DOHH2 (cell line): ENCODE measurements around the gene NSMF.
A peak's percentile ranks its signal among the peaks of the same experiment; 100 is the strongest.

Experiments
- H3F3A ChIP-seq: fragments of 200-600 bp; sonication (generic), shearing (Covaris generic); 2 replicates; pipeline ENCODE4 v1.6.0; 2016; ENCODE audit warnings: antibody characterized with exemption, mild to moderate bottlenecking; ENCODE audit not compliant: control insufficient read depth, insufficient read depth
- H3K27ac ChIP-seq: fragments of 200-600 bp; sonication (generic); 2 replicates; pipeline ENCODE4 v1.5.1; 2014; ENCODE audit warnings: low read depth, mild to moderate bottlenecking, low read length, moderate library complexity
- H3K27me3 ChIP-seq: fragments of 200-600 bp; sonication (generic); 2 replicates; pipeline ENCODE4 v1.6.1; 2014; ENCODE audit warnings: mild to moderate bottlenecking, low read length, mixed read lengths; ENCODE audit not compliant: control insufficient read depth
- H3K36me3 ChIP-seq: fragments of 200-600 bp; sonication (generic); 2 replicates; pipeline ENCODE4 v1.6.1; 2014; ENCODE audit warnings: mild to moderate bottlenecking, low read length, moderate library complexity, mixed read lengths; ENCODE audit not compliant: control insufficient read depth
- H3K4me1 ChIP-seq: fragments of 200-600 bp; sonication (generic); 2 replicates; pipeline ENCODE4 v1.6.1; 2014; ENCODE audit warnings: mild to moderate bottlenecking, low read length, mixed read lengths; ENCODE audit not compliant: control insufficient read depth
- H3K4me2 ChIP-seq: fragments of 200-600 bp; sonication (generic); 2 replicates; pipeline ENCODE4 v1.6.0; 2014; ENCODE audit warnings: mild to moderate bottlenecking, low read length, moderate library complexity
- H3K4me3 ChIP-seq: fragments of 200-600 bp; sonication (generic); 2 replicates; pipeline ENCODE4 v1.5.1; 2014; ENCODE audit warnings: mild to moderate bottlenecking, low read length, mixed read lengths
- H3K79me2 ChIP-seq: fragments of 200-600 bp; sonication (generic); 2 replicates; pipeline ENCODE4 v1.6.1; 2014; ENCODE audit warnings: mild to moderate bottlenecking, low read length, mixed read lengths; ENCODE audit not compliant: control insufficient read depth
- H3K9me2 ChIP-seq: fragments of 200-600 bp; sonication (generic); replicated peaks from 2 replicates; pipeline ENCODE4 v1.6.1; 2014; ENCODE audit warnings: mild to moderate bottlenecking, low read length, mixed read lengths; ENCODE audit not compliant: control insufficient read depth
- H3K9me3 ChIP-seq: fragments of 200-600 bp; sonication (generic); 2 replicates; pipeline ENCODE4 v1.6.1; 2014; ENCODE audit warnings: antibody characterized with exemption, low read length, mixed read lengths; ENCODE audit not compliant: control insufficient read depth, insufficient read depth
- H4K20me1 ChIP-seq: fragments of 200-600 bp; sonication (generic); 2 replicates; pipeline ENCODE4 v1.6.0; 2014; ENCODE audit warnings: low read depth, mild to moderate bottlenecking, antibody characterized with exemption, low read length, moderate library complexity; ENCODE audit not compliant: control insufficient read depth, insufficient read depth
- EZH2phosphoT487 ChIP-seq: fragments of 200-600 bp; sonication (generic); IDR thresholded peaks from 2 replicates; pipeline ENCODE4 v1.6.1; 2017; ENCODE audit warnings: borderline replicate concordance, mild to moderate bottlenecking, antibody characterized with exemption, low read length, moderate library complexity, mixed read lengths
- TF ChIP-seq, protein P1 (sequence below): fragments of 200-600 bp; sonication (generic); IDR thresholded peaks from one replicate; pipeline ENCODE4 v1.5.1; 2014; ENCODE audit warnings: antibody characterized with exemption, mild to moderate bottlenecking, low read depth, low read length; ENCODE audit not compliant: poor library complexity, severe bottlenecking

The NSMF gene

DNA sequence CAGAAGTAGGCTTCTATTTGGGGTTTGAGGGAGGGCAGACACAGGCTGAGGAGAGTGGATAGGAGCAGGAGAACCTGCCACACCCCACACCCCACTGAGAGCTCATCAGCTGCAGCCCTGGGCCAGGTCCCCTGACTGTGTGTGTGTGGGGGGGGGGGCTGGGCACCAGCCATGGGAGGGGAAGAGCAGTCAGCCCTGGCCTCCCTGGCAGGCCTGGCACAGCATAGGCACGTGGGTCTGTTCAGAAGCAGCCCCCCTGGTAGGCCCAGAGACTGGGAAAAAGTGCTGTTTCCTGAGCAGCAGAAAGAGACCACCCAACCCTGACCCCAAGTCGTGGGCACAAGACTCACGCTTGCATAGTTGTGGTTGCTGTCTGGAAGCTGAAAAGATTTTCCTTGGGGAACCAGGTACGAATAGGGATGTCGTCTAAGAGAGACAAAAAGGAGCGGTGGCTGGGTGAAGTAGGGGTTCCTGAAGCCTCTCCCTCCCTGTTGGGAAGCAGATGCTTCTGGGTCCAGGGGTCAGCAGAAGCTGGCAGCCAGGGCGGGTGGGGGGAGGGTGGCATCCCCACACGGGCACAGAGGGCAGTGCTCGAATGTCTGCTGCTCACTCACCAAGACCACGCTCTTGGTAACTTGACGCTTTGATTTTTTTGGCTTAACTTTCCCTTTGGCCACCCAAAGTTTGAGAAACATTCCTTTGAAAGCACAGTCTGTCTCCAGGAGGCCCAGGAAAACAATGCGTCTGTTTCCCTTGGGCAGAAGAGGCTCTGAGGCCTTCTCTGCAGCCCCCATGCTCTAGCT lies 2.9 kb downstream of the NSMF start:
- Histone ChIP-seq H3F3A (no peaks in the 10 kb centered on the region), H3K4me1 (peaks cover 85% of the 10 kb centered on the region), H3K4me2 (peak overlapping the region; percentile 89; the same call in 1 of the 2 replicates), H3K27me3 (no peaks in the 10 kb centered on the region), H3K36me3 (peaks cover 62% of the 10 kb centered on the region), H3K27ac (no peak overlapping the region), H3K79me2 (peaks cover 20% of the 10 kb centered on the region), H3K9me3 (no peaks in the 10 kb centered on the region), H4K20me1 (no peaks in the 10 kb centered on the region; the same call in 1 of the 2 replicates), H3K4me3 (peak overlapping the region; percentile 3; the same call in 1 of the 2 replicates), H3K9me2 (no peaks in the 10 kb centered on the region)
- TF ChIP-seq, protein P1, sequence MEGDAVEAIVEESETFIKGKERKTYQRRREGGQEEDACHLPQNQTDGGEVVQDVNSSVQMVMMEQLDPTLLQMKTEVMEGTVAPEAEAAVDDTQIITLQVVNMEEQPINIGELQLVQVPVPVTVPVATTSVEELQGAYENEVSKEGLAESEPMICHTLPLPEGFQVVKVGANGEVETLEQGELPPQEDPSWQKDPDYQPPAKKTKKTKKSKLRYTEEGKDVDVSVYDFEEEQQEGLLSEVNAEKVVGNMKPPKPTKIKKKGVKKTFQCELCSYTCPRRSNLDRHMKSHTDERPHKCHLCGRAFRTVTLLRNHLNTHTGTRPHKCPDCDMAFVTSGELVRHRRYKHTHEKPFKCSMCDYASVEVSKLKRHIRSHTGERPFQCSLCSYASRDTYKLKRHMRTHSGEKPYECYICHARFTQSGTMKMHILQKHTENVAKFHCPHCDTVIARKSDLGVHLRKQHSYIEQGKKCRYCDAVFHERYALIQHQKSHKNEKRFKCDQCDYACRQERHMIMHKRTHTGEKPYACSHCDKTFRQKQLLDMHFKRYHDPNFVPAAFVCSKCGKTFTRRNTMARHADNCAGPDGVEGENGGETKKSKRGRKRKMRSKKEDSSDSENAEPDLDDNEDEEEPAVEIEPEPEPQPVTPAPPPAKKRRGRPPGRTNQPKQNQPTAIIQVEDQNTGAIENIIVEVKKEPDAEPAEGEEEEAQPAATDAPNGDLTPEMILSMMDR = no peak
- TF ChIP-seq EZH2phosphoT487 = no peak

DNA sequence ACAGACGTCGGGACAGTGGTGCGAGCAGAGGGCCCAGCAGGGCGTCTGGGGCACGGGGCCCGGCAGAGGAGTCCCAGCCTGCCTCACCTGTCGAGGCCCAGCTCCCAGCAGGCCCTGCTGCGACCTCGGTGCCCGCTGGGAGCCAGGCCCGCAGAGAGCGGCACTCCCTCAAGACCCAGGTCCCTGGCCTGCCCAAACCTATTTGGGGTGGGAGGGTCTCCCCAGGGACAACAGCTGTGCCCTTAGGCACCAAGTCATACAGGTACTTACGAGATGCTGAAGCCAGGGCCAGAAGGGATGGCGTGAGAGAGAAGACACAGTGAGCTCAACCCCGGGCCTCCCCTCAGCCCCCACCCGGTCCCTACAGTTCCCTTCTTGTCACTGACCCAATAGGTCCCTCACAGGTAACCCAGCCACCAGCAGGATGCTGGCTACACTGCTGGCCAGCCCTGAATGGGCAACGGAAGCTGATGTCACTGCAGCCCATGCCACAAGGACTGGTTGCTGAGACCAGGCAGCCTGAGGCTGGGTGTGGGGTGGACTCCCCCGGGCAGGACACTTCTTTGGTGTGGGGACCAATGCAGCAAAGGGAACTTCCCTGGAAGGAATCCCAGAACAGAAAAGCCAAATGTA lies 3.7 kb downstream of the NSMF start:
- H3K4me1 ChIP-seq = peaks cover 83% of the 10 kb centered on the region
- no peaks in the 10 kb centered on the region; the same call in 1 of the 2 replicates for H4K20me1 ChIP-seq
- H3F3A ChIP-seq = no peaks in the 10 kb centered on the region
- no peaks in the 10 kb centered on the region for H3K9me2 ChIP-seq
- no peak overlapping the region for H3K4me3 ChIP-seq
- peaks cover 20% of the 10 kb centered on the region for H3K79me2 ChIP-seq
- peak overlapping the region; percentile 89 for H3K4me2 ChIP-seq
- TF ChIP-seq, protein P1 = no peak
- TF ChIP-seq EZH2phosphoT487 = no peak
- H3K27ac ChIP-seq = no peak overlapping the region
- no peaks in the 10 kb centered on the region for H3K9me3 ChIP-seq
- no peaks in the 10 kb centered on the region for H3K27me3 ChIP-seq
- H3K36me3 ChIP-seq = peaks cover 62% of the 10 kb centered on the region

DNA sequence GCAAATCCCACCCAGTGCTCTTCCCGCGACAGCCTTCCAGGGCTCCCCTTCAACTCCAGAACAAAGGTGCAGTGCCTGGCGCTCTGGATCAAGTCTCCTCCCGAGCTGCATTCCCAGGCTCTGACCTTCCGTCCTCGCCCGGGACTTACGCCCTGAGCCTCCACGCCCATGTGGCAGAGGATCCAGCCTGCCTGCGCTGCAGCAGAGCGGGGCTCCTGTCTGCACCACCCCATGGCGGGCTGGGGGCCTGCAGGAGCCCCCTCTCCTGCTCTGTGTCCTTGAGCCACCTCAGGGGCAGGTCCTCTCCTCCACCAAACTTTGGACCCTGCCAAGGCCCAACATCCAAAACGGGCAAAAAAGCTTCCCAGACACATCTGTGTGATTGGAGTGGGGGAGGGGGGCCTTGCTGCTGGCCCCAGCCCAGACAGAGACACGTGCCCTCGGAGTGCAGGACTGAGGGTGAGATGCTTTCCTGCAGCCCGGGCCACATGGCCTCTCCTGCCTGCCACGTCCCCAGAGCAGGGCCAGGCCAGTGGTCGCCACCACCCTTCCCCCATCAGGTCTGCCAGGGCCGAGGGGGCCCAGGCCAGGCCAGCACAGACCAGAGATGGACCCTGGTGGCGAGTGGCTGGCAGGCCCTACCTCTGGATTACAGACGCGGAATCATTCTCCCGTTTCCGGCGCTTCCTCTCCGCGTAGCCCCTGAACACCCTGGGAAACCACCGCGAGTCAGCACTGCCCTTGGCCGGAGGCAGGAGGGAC lies 4.4 kb downstream of the NSMF start:
- H3K36me3 ChIP-seq = peaks cover 66% of the 10 kb centered on the region
- H3F3A ChIP-seq = no peaks in the 10 kb centered on the region
- H3K4me3 ChIP-seq = peak overlapping the region; percentile 71
- no peaks in the 10 kb centered on the region; the same call in 1 of the 2 replicates for H4K20me1 ChIP-seq
- H3K9me3 ChIP-seq = no peaks in the 10 kb centered on the region
- no peak for TF ChIP-seq EZH2phosphoT487
- TF ChIP-seq, protein P1 = no peak
- peaks cover 20% of the 10 kb centered on the region for H3K79me2 ChIP-seq
- H3K4me1 ChIP-seq = peaks cover 83% of the 10 kb centered on the region
- H3K4me2 ChIP-seq = peak overlapping the region; percentile 89
- H3K9me2 ChIP-seq = no peaks in the 10 kb centered on the region
- no peaks in the 10 kb centered on the region for H3K27me3 ChIP-seq
- peak overlapping the region; percentile 20; the same call in 1 of the 2 replicates for H3K27ac ChIP-seq
